ENCODE results near the gene UNC13C.
"Not testable (repeated sequence)": the region's sequence is repeated elsewhere in the genome, so short reads cannot be mapped to it uniquely, and the experiment has no call there.

Gene UNC13C

DNA sequence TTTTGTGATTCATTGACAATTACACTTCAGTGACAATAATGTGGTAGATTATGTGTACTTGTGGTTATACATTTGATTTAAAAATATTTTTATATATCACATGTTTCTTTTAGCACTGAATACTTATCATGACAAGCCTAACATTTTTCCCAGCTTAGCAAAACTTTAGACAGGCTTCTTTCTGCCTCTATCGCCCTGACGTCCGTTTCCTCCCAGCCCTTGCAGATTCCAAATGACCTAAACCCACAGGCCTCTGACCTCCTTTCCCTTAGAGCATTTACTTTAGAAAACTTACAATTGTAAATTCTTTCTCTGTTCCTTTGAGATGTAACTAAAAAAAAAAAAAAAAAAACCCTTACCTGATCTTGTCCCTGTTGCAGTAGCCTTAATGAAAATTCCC is 326.1 kb downstream of the UNC13C start:
- DNase-seq (ENCODE audit: low read depth), result no peak

DNA sequence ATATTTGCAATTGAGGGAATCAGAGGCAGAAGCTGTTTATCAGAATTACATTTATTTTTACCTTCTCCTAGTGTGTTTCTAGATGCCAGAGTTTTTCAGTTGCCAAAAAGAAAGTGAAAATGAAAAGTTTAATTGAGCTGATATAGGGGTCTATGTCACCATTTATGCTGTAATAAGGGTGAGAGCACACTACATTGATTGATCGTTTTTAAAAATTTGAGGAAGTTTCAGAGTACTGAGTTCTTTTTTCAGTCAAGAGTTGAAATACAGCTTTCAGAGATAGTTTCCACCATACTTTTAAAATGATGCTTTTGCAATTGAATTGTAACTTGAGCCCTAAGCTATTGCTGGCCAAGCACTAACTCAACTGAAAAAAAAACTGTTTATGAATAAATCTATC is 326.9 kb downstream of the UNC13C start:
- no peak for DNase-seq (ENCODE audit: low read depth)

DNA sequence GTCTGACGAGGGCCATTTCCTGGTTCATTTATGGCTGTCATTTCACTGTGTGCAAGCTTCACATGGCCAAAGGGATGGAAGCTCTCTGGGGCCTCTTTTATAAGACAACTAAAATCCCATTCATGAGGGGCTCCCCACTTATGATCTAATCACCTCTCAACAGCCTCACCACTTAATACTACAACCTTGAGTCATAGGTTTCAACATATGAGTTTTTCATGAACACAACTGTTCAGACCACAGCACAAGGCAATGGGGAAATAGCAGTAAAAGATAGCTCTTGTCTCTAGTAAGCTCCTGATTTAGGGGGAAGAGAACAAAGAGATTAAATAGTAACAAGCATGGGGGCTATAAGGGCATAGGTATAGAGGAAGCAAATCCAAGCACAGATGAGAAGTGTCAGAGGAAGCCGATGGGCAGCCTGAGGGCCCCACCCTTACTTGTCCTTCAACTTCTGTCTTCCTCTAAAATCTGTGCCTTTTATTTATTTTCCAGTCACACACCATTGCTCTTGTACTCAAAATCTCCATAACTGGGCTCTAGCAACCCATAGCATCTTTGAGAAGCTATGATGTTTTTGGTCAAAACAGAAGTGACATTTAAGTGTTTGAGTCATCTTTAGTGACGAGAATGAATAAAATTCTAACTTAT is 329.1 kb downstream of the UNC13C start:
- no peak for DNase-seq (ENCODE audit: low read depth)

- no peak for DNase-seq (ENCODE audit: low read depth)
Observed at GRCh38 chr15:54307926-54308325, 329.7 kb downstream of the UNC13C start.

DNA sequence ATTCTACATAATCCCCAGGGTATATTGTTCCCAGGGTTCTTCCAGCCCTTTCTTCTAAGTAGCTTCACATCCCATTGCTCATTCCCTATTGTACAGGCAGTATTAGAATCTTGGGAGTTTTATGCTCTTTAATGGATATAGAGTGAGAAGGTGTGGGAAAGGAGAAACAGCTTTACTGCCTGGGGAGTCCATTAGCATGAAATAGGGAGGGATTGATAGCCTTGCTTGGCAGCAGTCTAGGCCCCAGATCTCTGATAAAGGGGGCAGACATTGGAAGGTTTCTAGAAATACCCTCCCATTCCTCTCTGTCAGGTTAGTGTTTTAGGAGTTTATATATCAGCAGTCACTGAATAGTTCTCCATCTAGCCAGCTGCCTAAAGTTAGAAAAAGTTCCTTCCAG is 334.3 kb downstream of the UNC13C start:
- DNase-seq (ENCODE audit: low read depth), result no peak

GRCh38 chr15:54321426-54321825 is 343.2 kb downstream of the UNC13C start:
- no peak for DNase-seq (ENCODE audit: low read depth)

DNA sequence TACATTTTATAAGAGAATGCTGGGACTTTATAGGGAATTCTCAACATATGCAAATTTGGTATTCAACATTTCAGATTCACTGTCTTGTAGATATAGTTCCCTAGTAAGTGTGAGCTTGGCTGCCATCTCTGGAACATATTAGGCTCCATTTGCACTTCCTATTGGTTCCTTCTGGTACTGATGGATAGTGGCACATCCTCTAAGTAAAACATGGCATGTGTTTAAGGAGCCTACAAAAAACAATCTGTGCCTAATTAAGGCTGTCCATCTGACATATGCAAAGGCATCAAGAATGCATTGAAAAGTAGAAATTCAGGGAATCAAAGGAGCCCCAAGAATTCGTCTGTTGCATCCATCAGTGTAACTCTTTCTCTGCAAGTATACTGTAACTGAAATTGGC is 344.1 kb downstream of the UNC13C start:
- DNase-seq (ENCODE audit: low read depth), result no peak

GRCh38 chr15:54345301-54345700 is 367.1 kb downstream of the UNC13C start:
- DNase-seq (ENCODE audit: low read depth), result no peak

DNA sequence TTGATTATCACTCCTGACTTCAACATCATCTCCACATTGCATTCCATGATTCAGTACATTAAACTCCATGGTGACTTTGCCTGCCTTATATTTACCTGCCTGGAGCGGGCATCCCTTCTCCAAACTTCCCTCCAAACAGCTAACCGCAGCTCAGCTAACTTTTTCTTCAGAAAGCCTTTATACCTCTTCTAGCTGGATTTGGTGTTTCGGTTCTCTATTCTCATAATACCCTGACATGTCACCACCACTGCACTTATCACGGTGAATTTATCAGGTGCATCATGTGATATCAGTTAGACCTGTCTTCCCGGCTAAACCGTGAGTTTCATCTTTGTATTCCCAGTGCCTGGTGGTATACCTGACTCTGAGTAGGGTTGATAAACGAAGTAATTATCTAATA is 367.6 kb downstream of the UNC13C start:
- no peak for DNase-seq (ENCODE audit: low read depth)

DNA sequence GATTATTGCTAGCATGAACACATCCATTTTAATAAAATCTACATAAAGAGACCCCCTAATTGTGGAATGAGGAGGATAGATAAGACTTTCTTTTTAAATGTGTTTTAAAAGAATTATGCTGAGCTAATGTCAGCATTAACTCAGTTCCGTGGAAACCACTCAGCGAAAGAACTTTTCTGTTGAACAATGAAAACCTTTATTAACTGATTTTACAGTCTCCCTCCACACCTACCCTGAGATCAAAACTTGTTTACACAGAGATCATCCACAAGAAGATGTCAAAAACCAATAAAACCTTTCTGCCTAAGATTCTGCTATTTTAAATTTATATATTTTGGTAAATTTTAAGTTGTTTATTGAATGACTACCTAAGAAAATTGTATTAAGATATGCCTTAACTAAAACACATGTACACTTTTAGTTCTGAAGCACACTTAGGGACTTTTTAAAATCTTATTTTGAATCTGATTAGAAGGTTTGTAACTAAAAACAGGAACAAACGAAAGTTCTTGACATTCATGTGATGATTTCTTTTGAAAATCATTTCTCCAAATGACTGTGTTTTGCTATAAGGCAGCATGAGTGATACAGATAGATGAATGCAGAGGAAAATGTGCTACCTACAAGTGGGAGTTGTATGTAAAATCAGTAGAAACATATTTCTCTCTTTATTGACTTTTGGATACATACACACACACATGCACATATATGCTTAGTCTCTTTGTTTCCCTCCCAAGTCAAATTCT is 369.0 kb downstream of the UNC13C start:
- no peak for DNase-seq (ENCODE audit: low read depth)

DNA sequence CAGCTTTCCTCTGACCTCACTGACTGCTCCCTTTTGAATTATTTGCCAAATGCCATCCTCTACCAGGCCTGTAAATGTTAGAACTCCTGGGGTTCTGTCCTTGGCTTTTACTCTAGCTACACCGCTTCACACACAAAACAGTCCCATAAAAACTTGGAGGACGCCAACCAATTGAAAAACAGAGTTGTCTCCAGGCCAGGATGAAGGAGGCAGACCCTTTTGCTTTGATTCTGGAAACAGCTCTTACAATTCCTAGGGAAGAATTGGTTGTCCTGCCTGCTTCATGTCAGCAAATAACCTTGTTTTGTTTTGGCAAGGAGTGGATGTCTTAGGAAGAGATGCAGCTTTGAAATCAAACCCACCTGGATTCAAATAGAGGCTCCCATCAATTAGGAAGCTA is 375.5 kb downstream of the UNC13C start:
- no peak for DNase-seq (ENCODE audit: low read depth)

- no peak for DNase-seq (ENCODE audit: low read depth)
Observed at GRCh38 chr15:54354341-54354740, 376.1 kb downstream of the UNC13C start.

DNA sequence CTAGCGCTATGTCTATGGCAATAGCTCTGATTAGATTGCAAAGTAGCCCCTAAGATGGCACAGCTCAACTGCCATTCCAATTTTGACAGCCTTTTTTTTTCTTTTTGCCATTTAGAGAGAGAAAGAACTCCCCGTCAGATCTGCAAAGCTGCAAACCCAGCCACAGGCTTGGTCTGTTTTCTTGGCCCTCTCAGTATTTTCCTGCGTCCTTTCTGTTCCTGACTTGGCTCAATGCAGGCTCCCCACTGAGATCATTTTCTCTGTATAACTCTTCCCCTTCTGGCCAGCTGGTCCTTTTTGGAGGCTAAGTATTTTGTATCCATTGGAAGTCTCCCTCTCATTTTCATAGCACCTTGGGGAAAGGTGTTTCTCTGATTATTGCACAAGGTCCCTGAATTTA is 386.7 kb downstream of the UNC13C start:
- no peak for DNase-seq (ENCODE audit: low read depth)

DNA sequence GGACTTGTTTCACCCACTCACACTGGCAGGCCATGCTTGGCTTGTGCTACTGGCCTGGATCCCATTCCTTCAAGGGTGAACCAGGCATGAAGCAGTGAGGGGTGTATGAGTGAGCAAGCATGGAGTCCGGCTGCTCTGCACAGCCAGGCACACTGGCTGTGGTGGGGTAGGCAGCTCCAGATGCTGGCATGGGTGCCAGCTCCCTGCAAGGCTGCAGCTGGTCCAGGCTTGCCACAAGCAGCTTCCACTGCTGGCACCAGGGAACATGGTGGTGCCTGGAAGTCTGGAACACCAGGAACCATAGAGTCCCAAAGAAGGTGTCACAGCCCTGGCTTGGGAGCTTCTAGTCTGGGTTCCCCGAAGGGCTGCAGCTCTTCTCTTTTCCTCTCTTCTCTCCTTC is 395.1 kb downstream of the UNC13C start:
- DNase-seq (ENCODE audit: low read depth), result no peak

GRCh38 chr15:54374184-54374952 is 396.1 kb downstream of the UNC13C start:
- DNase-seq (ENCODE audit: low read depth), result no peak

DNA sequence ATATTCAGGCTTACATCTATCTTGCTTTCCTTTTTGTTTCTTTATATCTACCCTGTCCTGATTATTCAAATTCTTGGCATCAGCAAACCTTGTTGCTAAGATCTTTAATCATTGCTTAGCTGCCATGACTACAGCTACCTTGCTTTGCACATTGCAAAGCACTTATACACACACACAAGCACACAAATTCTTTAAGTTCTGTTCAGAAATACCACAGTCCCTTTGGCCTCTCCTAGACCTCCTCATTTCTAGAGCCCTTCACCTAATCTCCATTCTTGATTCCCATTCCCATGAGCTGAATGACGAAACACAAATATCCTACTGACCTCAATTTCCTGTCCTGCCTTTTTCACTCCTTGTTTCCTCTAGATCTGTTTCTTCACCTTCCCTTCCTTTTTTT is 409.6 kb downstream of the UNC13C start:
- DNase-seq (ENCODE audit: low read depth), result no peak

- no peak for DNase-seq (ENCODE audit: low read depth)
Observed at GRCh38 chr15:54388746-54389145, 410.5 kb downstream of the UNC13C start.

GRCh38 chr15:54410481-54410880 is 432.2 kb downstream of the UNC13C start:
- DNase-seq (ENCODE audit: low read depth), result no peak

DNA sequence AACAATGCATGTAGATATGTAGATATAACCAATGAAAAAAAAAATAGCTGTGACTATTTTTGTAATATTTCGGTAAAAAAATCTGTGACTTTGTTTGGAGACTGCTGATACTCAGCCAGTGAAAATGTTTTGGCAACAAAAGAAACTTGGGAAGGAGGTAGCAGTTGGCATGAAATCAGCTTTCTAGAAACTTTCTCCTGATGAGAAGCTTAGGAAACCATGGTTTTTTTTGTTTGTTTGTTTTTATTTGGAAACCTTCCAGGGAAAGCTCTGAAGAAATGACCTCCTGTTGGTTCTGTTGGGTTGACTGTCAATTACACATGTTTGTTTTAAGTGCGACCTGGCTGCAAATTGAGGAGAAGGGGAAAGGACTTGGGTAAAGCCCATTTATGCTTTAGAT is 445.9 kb downstream of the UNC13C start:
- DNase-seq (ENCODE audit: low read depth), result no peak

- no peak for DNase-seq (ENCODE audit: low read depth)
Observed at GRCh38 chr15:54428596-54428995, 450.4 kb downstream of the UNC13C start.

DNA sequence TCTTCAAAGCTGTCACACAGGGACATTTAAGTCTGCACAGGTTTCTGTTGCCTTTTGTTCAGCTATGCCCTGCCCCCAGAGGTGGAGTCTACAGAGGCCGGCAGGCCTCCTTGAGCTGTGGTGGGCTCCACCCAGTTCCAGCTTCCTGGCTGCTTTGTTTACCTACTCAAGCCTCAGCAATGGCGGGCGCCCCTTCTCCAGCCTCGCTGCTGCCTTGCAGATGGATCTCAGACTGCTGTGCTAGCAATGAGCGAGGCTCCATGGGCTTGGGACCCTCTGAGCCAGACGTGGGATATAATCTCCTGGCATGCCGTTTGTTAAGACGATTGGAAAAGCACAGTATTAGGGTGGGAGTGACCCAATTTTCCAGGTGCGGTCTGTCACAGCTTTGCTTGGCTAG is 472.0 kb downstream of the UNC13C start:
- DNase-seq (ENCODE audit: low read depth), result not testable (repeated sequence)

DNA sequence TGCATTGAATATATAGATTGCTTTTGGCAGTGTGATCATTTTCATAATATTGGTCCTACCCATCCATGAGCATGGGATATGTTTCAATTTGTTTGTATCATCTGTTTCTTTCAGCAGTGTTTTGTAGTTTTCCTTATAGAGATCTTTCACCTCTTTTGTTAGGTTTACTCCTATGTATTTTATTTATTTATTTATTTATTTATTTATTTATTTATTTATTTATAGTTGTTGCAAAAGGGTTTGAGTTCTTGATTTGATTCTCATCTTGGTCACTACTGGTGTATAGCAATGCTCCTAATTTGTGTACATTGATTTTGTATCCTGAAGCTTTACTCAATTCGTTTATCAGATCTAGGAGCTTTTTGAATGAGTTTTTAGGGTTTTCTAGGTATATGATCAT is 478.2 kb downstream of the UNC13C start:
- DNase-seq (ENCODE audit: low read depth), result no peak

DNA sequence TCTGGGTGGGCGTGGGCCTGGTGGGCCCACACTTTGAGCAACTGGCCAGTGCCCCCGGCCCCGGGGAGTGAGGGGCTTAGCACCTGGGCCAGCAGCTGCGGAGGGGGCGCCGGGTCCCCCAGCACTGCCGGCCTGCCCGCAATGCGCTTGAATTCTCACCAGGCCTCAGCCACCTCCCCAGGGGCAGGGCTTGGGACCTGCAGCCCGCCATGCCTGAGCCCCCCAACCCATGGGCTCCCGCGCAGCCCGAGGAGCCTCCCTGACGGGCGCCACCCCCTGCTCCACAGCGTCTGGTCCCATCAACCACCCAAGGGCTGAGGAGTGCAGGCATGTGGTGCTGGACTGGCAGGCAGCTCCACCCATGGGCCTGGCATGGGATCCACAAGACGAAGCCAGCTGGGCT is 484.3 kb downstream of the UNC13C start:
- DNase-seq (ENCODE audit: low read depth), result no peak
